ENCODE data around the gene ATXN10.

- TF ChIP-seq, protein P1, sequence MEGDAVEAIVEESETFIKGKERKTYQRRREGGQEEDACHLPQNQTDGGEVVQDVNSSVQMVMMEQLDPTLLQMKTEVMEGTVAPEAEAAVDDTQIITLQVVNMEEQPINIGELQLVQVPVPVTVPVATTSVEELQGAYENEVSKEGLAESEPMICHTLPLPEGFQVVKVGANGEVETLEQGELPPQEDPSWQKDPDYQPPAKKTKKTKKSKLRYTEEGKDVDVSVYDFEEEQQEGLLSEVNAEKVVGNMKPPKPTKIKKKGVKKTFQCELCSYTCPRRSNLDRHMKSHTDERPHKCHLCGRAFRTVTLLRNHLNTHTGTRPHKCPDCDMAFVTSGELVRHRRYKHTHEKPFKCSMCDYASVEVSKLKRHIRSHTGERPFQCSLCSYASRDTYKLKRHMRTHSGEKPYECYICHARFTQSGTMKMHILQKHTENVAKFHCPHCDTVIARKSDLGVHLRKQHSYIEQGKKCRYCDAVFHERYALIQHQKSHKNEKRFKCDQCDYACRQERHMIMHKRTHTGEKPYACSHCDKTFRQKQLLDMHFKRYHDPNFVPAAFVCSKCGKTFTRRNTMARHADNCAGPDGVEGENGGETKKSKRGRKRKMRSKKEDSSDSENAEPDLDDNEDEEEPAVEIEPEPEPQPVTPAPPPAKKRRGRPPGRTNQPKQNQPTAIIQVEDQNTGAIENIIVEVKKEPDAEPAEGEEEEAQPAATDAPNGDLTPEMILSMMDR (conservative IDR thresholded peaks at IDR 0.05): no peak
- no peak for TF ChIP-seq ZFX (IDR thresholded peaks at IDR 0.05)
Measured at GRCh38 chr22:45740236-45740635, 68.6 kb downstream of the ATXN10 start.
